ENCODE results near the gene FTCDNL1.

FTCDNL1 gene

GRCh38 chr2:199814101-199814816, 36.7 kb downstream of the FTCDNL1 start:
- Histone ChIP-seq H3K27ac (ENCODE audit: low read depth, low read length) (no peak overlapping the region), H3K27me3 (ENCODE audit: control insufficient read depth, insufficient read depth, low read length) (no peaks in the 10 kb centered on the region), H3K4me3 (ENCODE audit: low read depth, low read length) (no peak overlapping the region), H3K4me1 (ENCODE audit: control insufficient read depth, insufficient read depth, low read length) (peaks cover 15% of the 10 kb centered on the region), H3K9ac (ENCODE audit: low read depth, low read length) (no peak overlapping the region), H3K9me3 (ENCODE audit: control insufficient read depth, insufficient read depth, low read length) (no peaks in the 10 kb centered on the region), H3K36me3 (ENCODE audit: control insufficient read depth, insufficient read depth, low read length) (no peaks in the 10 kb centered on the region)

- Histone ChIP-seq H3K9ac (ENCODE audit: low read depth, low read length) (no peak overlapping the region), H3K27me3 (ENCODE audit: control insufficient read depth, insufficient read depth, low read length) (no peaks in the 10 kb centered on the region), H3K9me3 (ENCODE audit: control insufficient read depth, insufficient read depth, low read length) (no peaks in the 10 kb centered on the region), H3K4me1 (ENCODE audit: control insufficient read depth, insufficient read depth, low read length) (peaks cover 15% of the 10 kb centered on the region), H3K36me3 (ENCODE audit: control insufficient read depth, insufficient read depth, low read length) (no peaks in the 10 kb centered on the region), H3K27ac (ENCODE audit: low read depth, low read length) (no peak overlapping the region), H3K4me3 (ENCODE audit: low read depth, low read length) (no peak overlapping the region)
Measured at GRCh38 chr2:199812493-199812892, 38.5 kb downstream of the FTCDNL1 start.

GRCh38 chr2:199811346-199811745, 39.6 kb downstream of the FTCDNL1 start:
- Histone ChIP-seq H3K36me3 (ENCODE audit: control insufficient read depth, insufficient read depth, low read length) (no peaks in the 10 kb centered on the region), H3K4me3 (ENCODE audit: low read depth, low read length) (no peak overlapping the region), H3K4me1 (ENCODE audit: control insufficient read depth, insufficient read depth, low read length) (peaks cover 15% of the 10 kb centered on the region), H3K27ac (ENCODE audit: low read depth, low read length) (no peak overlapping the region), H3K27me3 (ENCODE audit: control insufficient read depth, insufficient read depth, low read length) (no peaks in the 10 kb centered on the region), H3K9me3 (ENCODE audit: control insufficient read depth, insufficient read depth, low read length) (no peaks in the 10 kb centered on the region), H3K9ac (ENCODE audit: low read depth, low read length) (no peak overlapping the region)

- no peak overlapping the region for H3K9ac ChIP-seq (ENCODE audit: low read depth, low read length)
- no peak overlapping the region for H3K4me3 ChIP-seq (ENCODE audit: low read depth, low read length)
- H3K27me3 ChIP-seq (ENCODE audit: control insufficient read depth, insufficient read depth, low read length): no peaks in the 10 kb centered on the region
- no peak overlapping the region for H3K27ac ChIP-seq (ENCODE audit: low read depth, low read length)
- H3K4me1 ChIP-seq (ENCODE audit: control insufficient read depth, insufficient read depth, low read length): peaks cover 15% of the 10 kb centered on the region
- H3K36me3 ChIP-seq (ENCODE audit: control insufficient read depth, insufficient read depth, low read length): no peaks in the 10 kb centered on the region
- no peaks in the 10 kb centered on the region for H3K9me3 ChIP-seq (ENCODE audit: control insufficient read depth, insufficient read depth, low read length)
Measured at GRCh38 chr2:199810422-199811171, 40.4 kb downstream of the FTCDNL1 start.

- Histone ChIP-seq H3K4me3 (ENCODE audit: low read depth, low read length) (no peak overlapping the region), H3K36me3 (ENCODE audit: control insufficient read depth, insufficient read depth, low read length) (no peaks in the 10 kb centered on the region), H3K27me3 (ENCODE audit: control insufficient read depth, insufficient read depth, low read length) (no peaks in the 10 kb centered on the region), H3K27ac (ENCODE audit: low read depth, low read length) (no peak overlapping the region), H3K9me3 (ENCODE audit: control insufficient read depth, insufficient read depth, low read length) (no peaks in the 10 kb centered on the region), H3K9ac (ENCODE audit: low read depth, low read length) (no peak overlapping the region), H3K4me1 (ENCODE audit: control insufficient read depth, insufficient read depth, low read length) (peaks cover 22% of the 10 kb centered on the region)
Measured at GRCh38 chr2:199807966-199808365, 43.0 kb downstream of the FTCDNL1 start.

- no peaks in the 10 kb centered on the region for H3K9me3 ChIP-seq (ENCODE audit: control insufficient read depth, insufficient read depth, low read length)
- H3K27me3 ChIP-seq (ENCODE audit: control insufficient read depth, insufficient read depth, low read length): no peaks in the 10 kb centered on the region
- H3K9ac ChIP-seq (ENCODE audit: low read depth, low read length): no peak overlapping the region
- H3K36me3 ChIP-seq (ENCODE audit: control insufficient read depth, insufficient read depth, low read length): no peaks in the 10 kb centered on the region
- H3K27ac ChIP-seq (ENCODE audit: low read depth, low read length): no peak overlapping the region
- peaks cover 8% of the 10 kb centered on the region for H3K4me1 ChIP-seq (ENCODE audit: control insufficient read depth, insufficient read depth, low read length)
- H3K4me3 ChIP-seq (ENCODE audit: low read depth, low read length): no peak overlapping the region
Measured at GRCh38 chr2:199806179-199806578, 44.8 kb downstream of the FTCDNL1 start.

- Histone ChIP-seq H3K9me3 (ENCODE audit: control insufficient read depth, insufficient read depth, low read length) (no peaks in the 10 kb centered on the region), H3K4me1 (ENCODE audit: control insufficient read depth, insufficient read depth, low read length) (peaks cover 7% of the 10 kb centered on the region), H3K4me3 (ENCODE audit: low read depth, low read length) (no peak overlapping the region), H3K27me3 (ENCODE audit: control insufficient read depth, insufficient read depth, low read length) (no peaks in the 10 kb centered on the region), H3K9ac (ENCODE audit: low read depth, low read length) (no peak overlapping the region), H3K27ac (ENCODE audit: low read depth, low read length) (no peak overlapping the region), H3K36me3 (ENCODE audit: control insufficient read depth, insufficient read depth, low read length) (no peaks in the 10 kb centered on the region)
Measured at GRCh38 chr2:199804831-199805230, 46.2 kb downstream of the FTCDNL1 start.

- peaks cover 12% of the 10 kb centered on the region for H3K4me1 ChIP-seq (ENCODE audit: control insufficient read depth, insufficient read depth, low read length)
- no peaks in the 10 kb centered on the region for H3K27me3 ChIP-seq (ENCODE audit: control insufficient read depth, insufficient read depth, low read length)
- H3K36me3 ChIP-seq (ENCODE audit: control insufficient read depth, insufficient read depth, low read length): no peaks in the 10 kb centered on the region
- no peaks in the 10 kb centered on the region for H3K9me3 ChIP-seq (ENCODE audit: control insufficient read depth, insufficient read depth, low read length)
- no peak overlapping the region for H3K27ac ChIP-seq (ENCODE audit: low read depth, low read length)
- no peak overlapping the region for H3K4me3 ChIP-seq (ENCODE audit: low read depth, low read length)
- no peak overlapping the region for H3K9ac ChIP-seq (ENCODE audit: low read depth, low read length)
Measured at GRCh38 chr2:199798831-199799580, 52.0 kb downstream of the FTCDNL1 start.

GRCh38 chr2:199797431-199798403, 53.3 kb downstream of the FTCDNL1 start:
- no peaks in the 10 kb centered on the region for H3K27me3 ChIP-seq (ENCODE audit: control insufficient read depth, insufficient read depth, low read length)
- no peaks in the 10 kb centered on the region for H3K36me3 ChIP-seq (ENCODE audit: control insufficient read depth, insufficient read depth, low read length)
- no peak overlapping the region for H3K4me3 ChIP-seq (ENCODE audit: low read depth, low read length)
- H3K27ac ChIP-seq (ENCODE audit: low read depth, low read length): no peak overlapping the region
- peaks cover 25% of the 10 kb centered on the region for H3K4me1 ChIP-seq (ENCODE audit: control insufficient read depth, insufficient read depth, low read length)
- H3K9ac ChIP-seq (ENCODE audit: low read depth, low read length): no peak overlapping the region
- H3K9me3 ChIP-seq (ENCODE audit: control insufficient read depth, insufficient read depth, low read length): no peaks in the 10 kb centered on the region

- H3K9me3 ChIP-seq (ENCODE audit: control insufficient read depth, insufficient read depth, low read length): no peaks in the 10 kb centered on the region
- no peaks in the 10 kb centered on the region for H3K27me3 ChIP-seq (ENCODE audit: control insufficient read depth, insufficient read depth, low read length)
- H3K27ac ChIP-seq (ENCODE audit: low read depth, low read length): no peak overlapping the region
- H3K4me1 ChIP-seq (ENCODE audit: control insufficient read depth, insufficient read depth, low read length): peaks cover 32% of the 10 kb centered on the region
- H3K9ac ChIP-seq (ENCODE audit: low read depth, low read length): no peak overlapping the region
- H3K36me3 ChIP-seq (ENCODE audit: control insufficient read depth, insufficient read depth, low read length): no peaks in the 10 kb centered on the region
- H3K4me3 ChIP-seq (ENCODE audit: low read depth, low read length): no peak overlapping the region
Measured at GRCh38 chr2:199792381-199792780, 58.6 kb downstream of the FTCDNL1 start.

Measured in HUES48 (cell line).